GM19438 (cell line): ENCODE measurements around the gene CTNNBL1.

Source experiments
- ATAC-seq: cut with Tn5 transposase; IDR thresholded peaks from one replicate; pipeline ENCODE4 v1.9.1; 2021; ENCODE audit warnings: low read depth; ENCODE audit not compliant: unreplicated experiment

CTNNBL1 gene

GRCh38 chr20:37808233-37809070, 114.6 kb downstream of the CTNNBL1 start:
- no peak for ATAC-seq

DNA sequence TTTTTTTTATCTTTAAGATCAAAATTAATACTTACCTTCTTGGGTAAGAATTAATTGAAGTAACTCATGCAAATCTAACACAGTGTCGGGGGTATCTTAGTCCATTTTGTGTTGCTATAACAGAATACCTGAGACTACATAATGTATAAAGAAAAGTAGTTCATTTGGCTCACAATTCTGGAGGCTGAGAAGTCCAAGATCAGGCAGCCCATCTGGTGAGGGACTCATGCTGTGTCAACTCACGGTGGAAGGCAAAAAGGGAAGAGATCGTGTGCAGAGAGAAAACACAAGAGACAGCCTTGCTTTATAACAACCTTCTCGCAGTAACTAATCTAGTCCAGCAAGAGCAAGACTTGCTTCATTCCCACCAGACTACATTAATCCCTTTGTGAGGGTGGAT, 116.2 kb downstream of the CTNNBL1 start:
- no peak for ATAC-seq

GRCh38 chr20:37816003-37816402, 122.2 kb downstream of the CTNNBL1 start:
- no peak for ATAC-seq

GRCh38 chr20:37816726-37817125, 122.9 kb downstream of the CTNNBL1 start:
- no peak for ATAC-seq

GRCh38 chr20:37821696-37822095, 127.9 kb downstream of the CTNNBL1 start:
- no peak for ATAC-seq

DNA sequence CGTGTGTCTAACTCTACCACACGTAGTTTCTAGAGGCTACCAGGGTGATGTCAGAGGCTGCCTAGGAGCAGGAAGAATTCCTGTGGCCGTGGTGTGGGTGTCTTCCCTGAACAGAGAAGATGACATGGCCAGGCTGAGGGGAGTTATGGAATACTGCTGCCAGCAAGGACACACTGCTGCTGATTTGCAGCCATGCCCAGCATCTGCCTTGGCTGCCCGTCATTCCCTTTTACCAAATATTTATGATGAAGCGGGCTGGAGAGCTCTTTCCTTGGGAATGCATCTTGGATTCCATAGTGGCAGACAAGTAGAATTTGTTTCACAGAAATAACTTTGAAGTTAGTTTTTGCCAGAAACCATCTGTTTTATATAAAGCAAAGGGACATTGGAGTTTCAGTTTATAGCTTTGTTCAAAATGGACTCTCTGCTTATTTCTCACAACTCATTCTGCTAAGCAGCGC, 128.3 kb downstream of the CTNNBL1 start:
- no peak for ATAC-seq

GRCh38 chr20:37823296-37823980, 129.6 kb downstream of the CTNNBL1 start:
- no peak for ATAC-seq

DNA sequence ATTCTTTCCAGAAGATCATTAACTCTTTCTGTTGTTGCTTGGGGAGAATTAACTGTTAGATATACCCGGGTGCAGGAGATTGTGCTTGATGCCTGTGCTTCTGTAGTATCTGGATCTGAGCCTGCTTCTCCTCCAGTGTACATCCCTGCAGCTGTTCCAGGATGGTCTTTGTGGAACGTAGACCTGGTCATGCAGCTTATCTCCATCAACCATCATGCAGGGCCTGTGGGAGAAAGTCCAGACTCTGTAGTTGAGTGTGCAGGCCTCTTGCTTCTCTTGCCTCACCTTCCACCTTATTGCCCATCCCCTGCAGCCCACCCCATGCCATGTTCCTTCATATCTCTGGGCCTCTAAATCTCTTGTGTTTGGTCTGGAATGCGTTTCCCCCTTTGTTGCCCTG, 133.8 kb downstream of the CTNNBL1 start:
- no peak for ATAC-seq

GRCh38 chr20:37828684-37829083, 134.9 kb downstream of the CTNNBL1 start:
- no peak for ATAC-seq

GRCh38 chr20:37829128-37829527, 135.3 kb downstream of the CTNNBL1 start:
- no peak for ATAC-seq

GRCh38 chr20:37833221-37833896, 139.5 kb downstream of the CTNNBL1 start:
- no peak for ATAC-seq

- no peak for ATAC-seq
Observed at GRCh38 chr20:37836926-37837325, 143.1 kb downstream of the CTNNBL1 start.

DNA sequence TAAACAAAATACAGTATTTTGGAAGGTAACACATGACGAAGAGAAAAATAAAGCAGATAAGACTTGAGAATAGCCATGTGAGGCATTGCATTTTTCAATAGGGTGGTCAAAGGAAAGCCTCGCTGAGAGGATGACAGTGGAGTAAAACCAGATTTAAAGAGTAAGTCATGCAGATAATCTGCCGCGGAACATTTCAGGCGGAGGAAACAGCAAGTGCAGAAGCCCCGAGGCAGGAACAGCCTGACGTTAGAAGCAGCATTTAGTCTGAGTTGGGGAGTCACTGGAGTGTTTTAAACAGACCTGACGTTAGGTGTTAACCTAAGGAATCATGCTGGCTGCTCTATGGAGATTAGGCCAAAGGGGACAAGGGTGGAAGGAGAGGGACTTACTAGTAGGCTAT, 144.1 kb downstream of the CTNNBL1 start:
- ATAC-seq: no peak

GRCh38 chr20:37838769-37839431, 145.1 kb downstream of the CTNNBL1 start:
- ATAC-seq: no peak

DNA sequence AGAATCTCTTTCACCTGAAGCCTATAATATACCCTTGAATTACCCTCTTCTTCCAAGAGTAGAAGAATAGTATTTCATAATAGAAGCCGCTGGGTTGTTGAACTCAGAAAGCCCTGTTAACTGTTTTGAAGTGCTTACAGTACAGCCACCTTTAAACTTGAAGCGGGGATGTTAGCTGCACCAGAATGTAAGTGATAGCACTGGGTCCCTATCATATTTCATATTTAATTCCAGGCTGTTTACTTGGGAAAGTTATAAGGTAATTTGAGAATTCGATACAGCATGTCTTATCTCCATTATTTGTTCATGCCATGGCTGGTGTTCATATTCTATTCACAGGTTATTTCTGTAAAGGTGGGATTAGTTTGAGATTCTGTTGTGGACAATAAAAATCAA, 145.6 kb downstream of the CTNNBL1 start:
- no peak for ATAC-seq

DNA sequence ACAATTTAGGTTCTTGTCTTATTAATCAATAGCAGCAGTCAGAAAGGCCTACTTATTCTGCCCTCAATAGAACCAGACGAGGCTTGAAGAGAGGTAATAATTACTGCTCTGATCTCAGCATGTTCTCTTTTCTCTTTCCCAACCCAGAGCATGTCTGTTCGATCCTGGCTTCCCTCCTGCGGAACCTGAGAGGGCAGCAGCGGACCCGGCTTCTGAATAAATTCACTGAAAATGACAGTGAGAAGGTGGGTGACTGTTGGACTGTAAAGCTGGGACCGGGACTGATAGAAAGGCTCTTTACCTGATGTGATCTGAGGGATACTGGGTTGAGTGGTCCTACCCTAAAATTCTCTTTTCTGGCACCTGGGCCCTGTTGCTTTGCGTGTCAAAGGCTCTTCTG, 146.1 kb downstream of the CTNNBL1 start:
- no peak for ATAC-seq

DNA sequence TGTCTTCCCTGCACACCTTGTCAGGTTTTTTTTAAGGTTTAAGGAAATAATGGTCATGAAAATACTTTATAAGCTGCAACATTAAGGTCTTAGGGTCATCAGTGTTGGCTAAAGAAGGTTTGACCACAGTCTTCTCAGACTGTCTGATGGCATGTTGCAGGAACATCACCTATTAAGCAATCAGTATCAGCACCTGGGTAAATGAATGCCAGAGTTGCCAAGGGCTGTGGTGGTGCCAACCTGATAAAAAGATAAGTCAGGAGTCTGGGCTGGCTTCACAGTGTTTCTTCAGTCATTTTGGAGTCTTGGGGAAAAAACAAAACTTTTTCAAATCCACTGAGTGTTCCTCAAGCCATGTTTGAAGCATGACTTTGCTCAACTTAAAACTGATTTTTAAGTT, 147.6 kb downstream of the CTNNBL1 start:
- no peak for ATAC-seq

DNA sequence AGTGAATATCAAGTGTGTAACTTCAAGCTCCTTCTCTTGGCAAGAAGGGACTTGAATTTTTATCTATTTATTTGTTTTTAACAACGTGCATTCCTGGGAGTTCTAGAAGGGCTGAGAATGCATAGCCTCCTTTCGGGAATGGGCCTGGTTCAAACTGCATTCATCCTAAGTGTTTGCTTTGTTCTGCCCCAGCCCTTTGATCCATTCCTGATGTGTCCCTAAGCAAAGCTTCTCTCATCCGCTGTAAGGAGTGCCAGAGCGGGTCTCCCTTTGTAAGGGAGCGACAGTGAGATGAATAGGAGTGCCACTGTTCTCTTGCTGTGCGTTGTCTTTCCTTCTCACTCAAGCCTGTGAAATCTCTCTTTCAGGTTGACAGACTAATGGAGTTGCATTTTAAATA, 148.1 kb downstream of the CTNNBL1 start:
- ATAC-seq: no peak

GRCh38 chr20:37845241-37845681, 151.4 kb downstream of the CTNNBL1 start:
- no peak for ATAC-seq

GRCh38 chr20:37845878-37846277, 152.0 kb downstream of the CTNNBL1 start:
- no peak for ATAC-seq

- ATAC-seq: no peak
Observed at GRCh38 chr20:37846573-37846972, 152.7 kb downstream of the CTNNBL1 start.
